ENCODE results near the gene ZNF24.
A peak's percentile ranks its signal among the peaks of the same experiment; 100 is the strongest.

Gene ZNF24

GRCh38 chr18:35290094-35290735, 54.0 kb downstream of the ZNF24 start, which contains the start of gene ZSCAN30:
Gene ZSCAN30 (minus strand): TSS chr18:35290229. CDS start chr18:35264352, 25,877 bp downstream.
- peak; percentile 97 for DNase-seq

GRCh38 chr18:35289727-35290093, 54.5 kb downstream of the ZNF24 start:
- DNase-seq = peak; percentile 46

GRCh38 chr18:35289293-35289692, 54.9 kb downstream of the ZNF24 start:
- no peak for DNase-seq

- DNase-seq = no peak
These were observed 59.4 kb downstream of the ZNF24 start for GRCh38 chr18:35284841-35285240.

- no peak for DNase-seq
These were observed 60.1 kb downstream of the ZNF24 start for GRCh38 chr18:35283923-35284794.

GRCh38 chr18:35282353-35282752, 61.9 kb downstream of the ZNF24 start:
- no peak for DNase-seq

Measured in CD4-positive, alpha-beta T cell treated with Interleukin-15 for 1 hour (primary cell).